ENCODE data around the gene CNN2. TPM values are rescaled to one million over a fixed set of nuclear protein-coding genes. Genes with fewer than 3 reads are reported as not detected.

CNN2 gene
- total and polyA plus RNA-seq, 9 of the 15 experiments (the other 6 are each of a cell fraction or from before 2014, with no cell fraction given) = 12.1 to 174 (median 52.7) TPM

- TF ChIP-seq POU5F1 (IDR thresholded peaks at IDR 0.05; ENCODE audit: borderline replicate concordance, low read depth, low read length, partially characterized antibody) (no peak), SUPT5H (IDR thresholded peaks at IDR 0.05) (peak; percentile 76), RBFOX2 (IDR thresholded peaks at IDR 0.05; ENCODE audit: low read depth, low read length) (peak; percentile 96), GABPB1 (CRISPR knock-in tag; IDR thresholded peaks at IDR 0.05) (peak; percentile 99), FOSL1 (tag; conservative IDR thresholded peaks at IDR 0.05) (peak; percentile 27; the same call in 1 of the 2 replicates), SIX5 (IDR thresholded peaks at IDR 0.05; ENCODE audit: borderline replicate concordance in 1 of 2, insufficient read depth in 1 of 2, low read depth in 1 of 2, low read length in 2 of 2) (peak; percentile 69 to 78; a peak in 3 of 4 replicates), ZNF398 (CRISPR knock-in tag; IDR thresholded peaks at IDR 0.05) (no peak), STAG1 (CRISPR knock-in tag; IDR thresholded peaks at IDR 0.05; ENCODE audit: borderline replicate concordance) (no peak), ETS1 (conservative IDR thresholded peaks at IDR 0.05; ENCODE audit: control insufficient read depth, low read depth, low read length) (peak; percentile 81), ZNF316 (IDR thresholded peaks at IDR 0.05) (no peak), SAP30 (IDR thresholded peaks at IDR 0.05; ENCODE audit: borderline replicate concordance, insufficient read depth, low read depth, low read length, poor library complexity, severe bottlenecking) (peak; percentile 85), HLTF (IDR thresholded peaks at IDR 0.05) (0 out of 2 replicates have a peak, but pooled peaks have one; percentile 28), ZNF79 (CRISPR knock-in tag; IDR thresholded peaks at IDR 0.05; ENCODE audit: low read depth) (no peak), JUND (IDR thresholded peaks at IDR 0.05; ENCODE audit: borderline replicate concordance, low read depth, low read length) (peak; percentile 70), JUND (tag; IDR thresholded peaks at IDR 0.05; ENCODE audit: borderline replicate concordance, low read depth, low read length) (no peak; the same call in 2 of the 3 replicates)
These were observed 42.0 kb upstream of the CNN2 start, which contains the start of gene WDR18 (continued) for GRCh38 chr19:984165-984967.
